Activated CD8-positive, alpha-beta memory T cell treated with anti-CD3 and anti-CD28 coated beads for 48 hours (primary cell): Measurements from ENCODE around the gene TM9SF4.

Experiments
- DNase-seq, 3 experiments: peaks; one replicate each; pipeline ENCODE4 v3.0.0-alpha.2; 2020; ENCODE audit warnings: low read depth in 2 of 3, low spot score in 2 of 3

The TM9SF4 gene

DNA sequence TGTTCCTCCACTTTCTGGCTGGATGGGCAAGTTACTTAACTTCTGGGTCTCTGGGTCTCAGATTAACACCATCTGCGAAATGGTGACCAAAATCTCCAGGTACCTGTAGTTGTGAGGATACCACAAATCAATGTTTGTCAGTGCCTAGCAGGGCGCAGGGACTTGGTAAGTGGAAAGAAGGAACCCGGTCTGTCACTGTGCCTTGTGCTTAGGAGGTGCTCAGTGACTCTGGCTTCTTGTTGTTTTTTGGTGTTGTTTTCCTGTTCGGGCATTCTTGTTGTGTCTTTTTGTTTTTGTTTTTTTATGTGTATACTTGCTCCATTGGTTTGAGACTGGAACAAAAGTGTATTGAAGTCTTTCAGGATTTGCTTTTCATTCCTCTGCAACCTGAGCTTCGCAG lies 17.8 kb downstream of the TM9SF4 start:
- no peak for DNase-seq

DNA sequence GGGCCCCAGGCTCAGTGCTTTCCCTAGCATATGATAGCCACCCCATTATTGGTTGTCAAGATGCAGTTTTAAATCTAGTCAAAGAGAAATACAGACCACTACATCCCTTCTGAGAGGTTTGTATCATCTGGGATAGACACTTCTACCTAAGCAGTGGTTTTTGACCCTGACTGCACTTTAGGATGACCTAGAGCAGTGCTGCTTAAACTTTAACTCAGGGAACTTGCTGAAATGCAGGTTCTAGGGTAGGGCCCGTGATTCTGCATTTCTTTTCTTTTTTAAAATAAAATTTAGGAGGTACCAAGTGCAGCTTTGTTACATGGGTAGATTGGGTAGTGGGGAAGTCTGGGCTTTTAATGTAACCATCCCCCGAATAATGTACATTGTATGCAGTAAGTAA lies 18.7 kb downstream of the TM9SF4 start:
- DNase-seq = no peak

DNA sequence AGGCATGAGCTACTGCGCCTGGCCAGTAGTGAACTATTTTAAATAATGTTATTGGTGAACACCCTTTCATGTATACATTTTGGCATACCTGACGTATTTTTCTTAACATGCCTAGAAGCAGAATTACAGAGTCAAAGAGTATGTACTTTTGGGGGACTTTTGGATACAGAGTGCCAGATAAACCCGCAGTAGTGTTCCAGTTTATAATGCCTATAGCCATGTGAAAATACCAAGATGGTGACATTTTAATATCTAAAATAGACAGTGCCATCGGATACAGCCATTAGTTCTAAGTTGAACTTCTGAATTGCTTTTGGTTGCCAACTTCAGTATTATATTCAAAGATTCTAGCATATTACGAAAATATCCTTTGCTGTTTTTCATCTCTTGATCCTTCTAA lies 20.3 kb downstream of the TM9SF4 start:
- DNase-seq = no peak

DNA sequence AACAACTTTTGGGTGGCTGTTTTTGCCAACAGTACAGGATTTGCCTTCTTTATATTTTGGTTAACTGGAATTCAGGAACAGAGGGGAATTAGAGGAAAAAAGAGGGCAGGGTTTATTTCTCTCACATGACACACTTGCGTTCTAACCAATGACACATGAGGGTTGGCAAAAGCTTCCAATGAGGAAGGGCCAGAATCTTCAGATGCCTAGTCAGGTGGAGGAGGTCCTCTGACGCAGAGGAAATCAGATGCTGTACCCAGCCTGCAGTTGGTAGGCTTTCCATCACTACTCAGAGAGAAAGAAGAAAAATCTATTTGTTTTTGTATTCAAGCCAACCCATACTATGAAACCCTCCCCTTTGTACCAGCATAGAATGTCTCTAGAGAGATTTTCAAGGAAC lies 20.8 kb downstream of the TM9SF4 start:
- no peak for DNase-seq

DNA sequence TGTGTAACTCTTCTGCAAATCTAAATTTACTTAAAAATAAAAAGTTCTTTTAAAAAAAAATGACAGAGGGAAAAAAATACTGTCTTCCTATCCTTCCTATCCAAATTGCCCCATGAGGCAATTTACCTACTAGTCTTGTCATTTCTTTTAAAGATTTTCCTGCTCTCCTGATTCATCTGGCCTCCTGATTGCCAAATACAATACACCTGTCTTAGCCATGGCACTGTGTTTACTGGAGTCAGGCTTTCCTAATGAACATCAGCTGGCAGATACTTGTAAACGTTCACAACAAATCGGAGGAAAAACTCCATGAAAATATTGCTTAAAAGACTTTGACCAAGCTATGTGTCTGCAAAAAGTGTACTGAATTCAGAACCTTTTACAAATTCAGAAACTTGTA lies 21.5 kb downstream of the TM9SF4 start:
- no peak for DNase-seq

DNA sequence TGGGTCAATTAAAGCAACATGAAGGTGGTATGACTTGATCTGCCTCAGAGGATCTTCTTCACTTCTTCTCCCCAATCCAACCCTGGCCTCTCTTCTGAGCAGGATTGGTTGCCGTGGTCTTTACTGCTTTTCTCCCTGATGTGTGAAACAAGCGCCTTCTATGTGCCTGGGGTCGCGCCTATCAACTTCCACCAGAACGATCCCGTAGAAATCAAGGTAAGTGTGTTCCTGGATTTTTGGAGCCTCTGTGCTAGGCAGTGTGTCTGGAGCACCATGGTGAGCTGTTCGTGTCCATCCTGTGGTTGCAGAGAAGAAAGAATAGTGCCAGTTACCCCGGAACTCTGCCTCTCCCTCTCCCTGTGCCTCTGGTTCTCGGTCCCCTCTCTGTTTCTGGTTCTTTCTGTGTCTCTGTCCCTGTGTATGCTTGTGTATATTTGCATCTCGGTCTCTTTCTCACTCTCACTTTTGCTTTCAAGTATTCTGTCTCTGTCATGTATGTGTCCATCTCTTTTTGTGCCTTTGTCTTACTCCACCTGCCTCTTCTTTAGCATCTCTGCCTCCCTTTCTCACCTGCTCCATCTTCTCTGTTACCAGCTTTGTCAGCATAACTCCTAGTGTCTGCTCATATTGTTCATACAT lies 23.5 kb downstream of the TM9SF4 start:
- DNase-seq = no peak

DNA sequence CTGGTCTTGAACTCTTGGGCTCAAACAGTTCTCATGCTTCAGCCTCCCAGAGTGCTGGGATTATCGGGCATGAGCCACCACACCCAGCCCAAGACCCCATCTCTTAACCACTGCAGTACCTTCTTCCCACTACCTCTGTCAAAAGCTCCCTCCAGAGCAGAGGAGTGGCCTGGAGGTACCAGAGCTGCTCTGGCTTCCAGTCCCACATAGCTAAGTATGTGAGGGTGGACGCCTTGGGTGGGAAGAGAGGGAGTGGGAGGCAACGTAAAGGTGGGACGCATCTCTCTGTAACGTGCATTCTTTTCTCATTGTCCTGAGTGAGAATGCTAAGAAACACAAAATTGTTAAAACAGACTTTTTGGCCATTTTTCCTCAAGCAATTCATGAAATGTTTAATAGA lies 24.5 kb downstream of the TM9SF4 start:
- DNase-seq = no peak

DNA sequence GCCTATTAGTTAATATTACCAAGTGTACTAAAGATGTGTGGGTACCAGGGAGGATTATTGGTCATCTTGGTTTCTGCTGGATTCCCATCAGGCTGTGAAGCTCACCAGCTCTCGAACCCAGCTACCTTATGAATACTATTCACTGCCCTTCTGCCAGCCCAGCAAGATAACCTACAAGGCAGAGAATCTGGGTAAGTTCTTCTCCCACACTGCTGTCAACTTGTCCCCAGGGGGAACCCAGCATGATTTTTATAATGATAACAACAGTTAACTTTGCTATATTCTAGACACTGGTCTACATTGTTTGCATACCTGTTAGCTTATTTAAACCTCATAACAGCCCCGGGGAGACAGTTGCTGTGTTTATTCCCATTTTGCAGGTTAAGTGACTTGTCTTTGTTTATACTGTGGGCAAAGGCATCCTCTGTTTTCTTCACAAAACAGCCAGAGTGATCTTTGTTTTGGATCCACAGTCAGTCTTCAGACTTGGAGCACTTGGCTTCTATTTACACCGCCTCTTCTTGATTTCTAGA lies 26.5 kb downstream of the TM9SF4 start:
- DNase-seq = no peak

DNA sequence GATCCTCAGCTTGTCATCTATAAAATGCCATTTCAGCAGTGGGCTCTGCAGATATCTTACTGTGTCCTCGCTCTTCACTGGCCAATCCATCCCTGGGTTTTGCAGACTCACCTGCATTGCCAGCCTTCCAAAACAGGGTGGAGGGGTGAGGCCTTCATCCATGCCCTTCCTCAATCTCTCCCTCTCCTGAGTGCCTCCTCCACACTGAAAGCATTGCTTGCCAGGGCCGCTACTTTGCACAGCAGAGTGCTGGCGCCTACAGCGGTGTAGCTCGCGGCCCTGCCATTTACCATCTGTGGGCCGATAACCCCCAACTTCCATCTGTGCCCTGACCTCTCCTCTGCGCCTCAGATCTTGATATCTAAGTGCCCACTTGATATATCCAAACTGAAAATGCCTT lies 29.4 kb downstream of the TM9SF4 start:
- no peak for DNase-seq

DNA sequence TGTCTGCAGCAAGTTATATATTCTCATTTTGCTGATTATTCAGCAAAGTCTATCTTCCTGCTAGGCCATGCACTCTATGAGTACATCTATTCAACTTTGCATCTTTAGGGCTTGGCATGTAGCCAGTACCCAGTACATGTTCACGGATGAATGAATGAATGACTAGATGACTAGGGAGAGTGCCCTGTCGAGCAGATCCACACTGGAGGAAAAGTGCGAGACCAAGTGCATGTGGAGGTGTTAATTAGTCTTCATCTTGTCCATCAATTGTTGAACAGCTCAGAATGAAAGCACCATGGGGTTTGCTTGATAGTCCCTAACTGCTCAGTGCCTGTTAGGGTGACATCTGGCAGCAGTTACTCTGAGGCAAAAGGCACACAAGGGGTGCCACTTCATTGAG lies 30.4 kb downstream of the TM9SF4 start:
- DNase-seq = no peak

DNA sequence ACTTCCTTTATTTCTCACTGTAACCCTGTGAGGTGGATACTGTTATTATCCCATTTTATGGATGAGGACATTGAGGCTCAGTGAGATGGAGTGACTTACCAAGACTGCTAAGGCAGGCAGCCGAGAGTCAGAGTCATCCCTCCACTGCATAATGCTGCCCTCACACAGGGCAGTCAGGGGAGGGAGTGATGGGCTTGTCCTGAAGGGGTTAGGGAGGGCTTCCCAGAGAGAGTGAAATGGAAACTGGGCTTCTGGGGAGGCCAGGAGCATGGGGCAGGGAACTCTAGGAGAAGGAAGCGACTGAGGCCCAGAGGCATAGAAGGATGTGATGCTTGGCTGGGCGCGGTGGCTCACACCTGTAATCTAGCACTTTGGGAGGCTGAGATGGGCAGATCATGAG lies 31.1 kb downstream of the TM9SF4 start:
- DNase-seq = no peak

DNA sequence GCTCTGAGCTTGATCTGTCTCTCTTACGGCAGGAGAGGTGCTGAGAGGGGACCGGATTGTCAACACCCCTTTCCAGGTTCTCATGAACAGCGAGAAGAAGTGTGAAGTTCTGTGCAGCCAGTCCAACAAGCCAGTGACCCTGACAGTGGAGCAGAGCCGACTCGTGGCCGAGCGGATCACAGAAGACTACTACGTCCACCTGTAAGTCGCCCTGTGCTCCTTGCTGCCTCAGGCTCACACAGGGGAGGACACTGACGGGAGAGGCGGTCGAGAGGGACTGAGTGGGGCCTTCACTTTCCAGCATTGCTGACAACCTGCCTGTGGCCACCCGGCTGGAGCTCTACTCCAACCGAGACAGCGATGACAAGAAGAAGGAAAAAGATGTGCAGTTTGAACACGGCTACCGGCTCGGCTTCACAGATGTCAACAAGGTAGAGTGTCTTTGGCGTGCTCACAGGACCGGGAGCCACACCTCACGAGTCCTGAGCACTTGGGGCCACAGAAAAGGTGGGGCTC lies 32.0 kb downstream of the TM9SF4 start:
- no peak for DNase-seq

DNA sequence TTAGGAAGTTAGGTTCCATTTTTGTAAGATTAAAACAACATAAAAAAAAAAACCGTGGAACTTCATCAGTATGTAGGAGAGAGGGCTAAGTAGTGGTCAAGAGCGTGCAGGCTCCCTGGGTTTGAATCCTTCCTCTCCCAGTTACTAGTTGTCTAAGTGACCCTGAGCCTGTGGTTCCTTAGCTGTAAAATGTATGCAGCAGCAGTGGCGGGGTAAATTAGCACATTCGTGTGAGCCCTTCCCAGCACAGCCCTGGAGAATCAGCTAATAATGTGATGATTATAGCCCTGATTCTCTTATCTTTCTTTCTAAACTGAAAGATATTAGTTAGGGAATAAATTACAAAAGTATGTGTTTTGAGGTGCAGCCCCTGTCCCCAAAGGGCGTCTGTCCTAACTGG lies 32.6 kb downstream of the TM9SF4 start:
- DNase-seq = no peak

DNA sequence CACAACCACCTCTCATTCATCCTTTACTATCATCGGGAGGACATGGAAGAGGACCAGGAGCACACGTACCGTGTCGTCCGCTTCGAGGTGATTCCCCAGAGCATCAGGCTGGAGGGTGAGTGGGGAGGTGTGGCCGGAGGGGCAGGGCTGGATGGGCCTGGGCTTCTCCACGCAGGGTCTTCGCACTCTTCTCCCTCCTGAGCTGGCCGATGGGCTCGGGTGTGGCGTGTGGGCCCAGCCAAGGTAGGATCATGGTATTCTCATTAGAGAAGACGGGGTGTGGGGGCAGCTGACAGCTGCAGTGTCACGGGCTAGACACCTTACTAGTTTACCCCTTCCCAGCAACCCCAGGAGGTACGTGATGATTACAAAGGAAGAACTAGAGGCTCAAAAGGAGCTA lies 33.5 kb downstream of the TM9SF4 start:
- DNase-seq = no peak

DNA sequence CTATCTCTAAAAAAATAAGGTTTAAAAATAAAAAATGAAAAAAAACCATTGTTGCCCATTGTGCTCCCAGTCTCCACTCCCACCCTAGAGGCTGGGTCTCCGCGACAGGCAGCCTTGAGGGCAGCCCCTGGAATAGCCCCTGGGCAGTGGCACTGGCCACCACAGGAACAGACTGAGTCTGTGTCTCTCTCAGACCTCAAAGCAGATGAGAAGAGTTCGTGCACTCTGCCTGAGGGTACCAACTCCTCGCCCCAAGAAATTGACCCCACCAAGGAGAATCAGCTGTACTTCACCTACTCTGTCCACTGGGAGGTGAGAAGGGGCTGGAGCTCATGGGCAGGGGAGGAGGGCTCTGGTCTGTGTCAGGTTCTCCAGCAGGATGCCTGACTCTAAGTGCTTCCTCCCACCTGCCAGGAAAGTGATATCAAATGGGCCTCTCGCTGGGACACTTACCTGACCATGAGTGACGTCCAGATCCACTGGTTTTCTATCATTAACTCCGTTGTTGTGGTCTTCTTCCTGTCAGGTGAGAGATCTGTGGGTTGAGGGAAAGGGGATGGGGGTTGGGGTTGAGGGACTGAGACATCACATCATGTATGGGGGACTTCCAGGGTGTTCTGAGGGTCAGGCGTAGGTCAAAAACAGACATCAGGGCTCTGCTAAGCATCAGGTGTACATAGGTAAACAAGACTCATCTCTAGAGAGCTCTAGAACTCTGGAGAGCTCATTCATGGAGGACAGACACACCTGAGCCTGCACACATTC lies 35.6 kb downstream of the TM9SF4 start:
- DNase-seq = no peak

DNA sequence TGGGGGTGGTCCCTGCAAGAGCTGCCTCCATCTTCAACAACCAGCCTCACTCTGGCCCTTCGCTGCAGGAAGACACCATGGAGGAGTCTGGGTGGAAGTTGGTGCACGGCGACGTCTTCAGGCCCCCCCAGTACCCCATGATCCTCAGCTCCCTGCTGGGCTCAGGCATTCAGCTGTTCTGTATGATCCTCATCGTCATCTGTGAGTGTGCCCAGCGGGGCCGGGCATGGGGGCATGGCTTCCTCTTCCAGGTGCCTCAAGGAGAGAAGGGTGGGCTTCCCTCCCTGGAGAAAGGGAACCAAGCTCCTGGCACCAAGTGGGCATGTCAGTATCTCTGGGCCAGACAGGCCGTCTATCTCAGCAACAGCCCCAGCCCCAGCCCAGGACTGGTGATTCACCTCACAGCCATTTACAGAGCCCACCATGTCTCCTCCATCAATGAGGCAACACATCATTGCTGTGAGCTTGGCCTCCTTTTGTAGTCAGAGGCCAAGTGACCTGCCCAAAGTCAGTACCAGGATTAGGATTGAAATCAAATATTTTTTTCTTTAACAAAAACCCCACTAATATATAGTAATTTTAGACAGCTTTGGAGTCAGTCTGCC lies 40.2 kb downstream of the TM9SF4 start:
- no peak for DNase-seq

DNA sequence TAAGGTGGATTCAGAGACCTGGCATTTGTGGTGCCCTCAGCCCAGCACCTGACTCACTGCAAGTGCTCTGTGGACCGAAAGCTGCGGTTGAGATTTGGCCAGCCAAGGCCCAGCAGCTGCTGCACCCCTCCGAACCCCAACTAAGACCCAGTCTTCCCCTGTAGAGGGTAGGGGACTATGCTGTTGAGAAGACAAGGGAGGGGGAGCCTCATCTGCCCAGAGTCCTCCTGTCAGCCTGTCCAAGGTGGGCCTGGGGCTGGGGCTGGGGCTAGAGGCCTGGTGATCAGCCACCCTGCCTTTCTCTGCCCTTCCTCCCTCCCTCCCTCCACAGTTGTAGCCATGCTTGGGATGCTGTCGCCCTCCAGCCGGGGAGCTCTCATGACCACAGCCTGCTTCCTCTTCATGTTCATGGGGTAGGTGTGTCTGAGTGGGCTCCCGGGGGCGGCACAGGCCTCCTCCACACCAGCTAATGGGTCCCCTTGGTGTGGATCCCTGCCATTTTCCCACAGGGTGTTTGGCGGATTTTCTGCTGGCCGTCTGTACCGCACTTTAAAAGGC lies 40.9 kb downstream of the TM9SF4 start:
- no peak for DNase-seq

DNA sequence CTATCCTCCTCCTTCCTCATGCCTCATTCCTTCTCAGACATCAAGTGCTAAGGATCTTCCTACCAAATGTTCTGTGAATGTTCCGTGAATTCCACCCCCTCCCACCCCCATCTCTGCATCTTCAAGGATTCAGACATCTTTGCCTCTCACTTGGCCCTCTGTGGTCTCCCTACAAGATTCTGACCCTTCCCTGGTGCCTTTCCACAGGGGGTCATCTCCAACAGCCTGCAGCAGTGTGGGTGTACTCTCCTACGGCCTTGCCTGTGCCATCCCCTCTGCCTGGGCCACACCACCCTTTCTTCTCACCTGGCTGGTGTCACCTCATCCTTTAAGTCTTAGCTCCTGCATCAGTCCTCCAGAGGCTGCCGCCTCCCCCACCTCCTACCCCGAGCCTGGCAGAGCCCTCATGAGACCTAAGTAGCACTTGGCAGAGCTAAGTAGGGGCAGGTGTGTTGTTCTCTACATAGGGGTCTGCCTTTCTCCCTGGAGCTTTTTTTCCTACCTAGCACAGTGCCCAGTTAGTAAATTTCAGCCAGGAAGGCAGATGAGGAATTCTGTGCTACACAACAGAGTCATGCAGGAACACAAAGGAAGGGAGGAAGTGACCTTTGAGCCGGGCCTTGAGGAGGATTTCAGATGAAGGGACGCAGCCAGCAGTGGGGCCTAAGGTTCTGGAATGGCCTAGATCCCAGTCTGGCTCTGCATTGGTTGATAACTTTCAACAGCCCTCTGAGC lies 43.1 kb downstream of the TM9SF4 start:
- DNase-seq = no peak

DNA sequence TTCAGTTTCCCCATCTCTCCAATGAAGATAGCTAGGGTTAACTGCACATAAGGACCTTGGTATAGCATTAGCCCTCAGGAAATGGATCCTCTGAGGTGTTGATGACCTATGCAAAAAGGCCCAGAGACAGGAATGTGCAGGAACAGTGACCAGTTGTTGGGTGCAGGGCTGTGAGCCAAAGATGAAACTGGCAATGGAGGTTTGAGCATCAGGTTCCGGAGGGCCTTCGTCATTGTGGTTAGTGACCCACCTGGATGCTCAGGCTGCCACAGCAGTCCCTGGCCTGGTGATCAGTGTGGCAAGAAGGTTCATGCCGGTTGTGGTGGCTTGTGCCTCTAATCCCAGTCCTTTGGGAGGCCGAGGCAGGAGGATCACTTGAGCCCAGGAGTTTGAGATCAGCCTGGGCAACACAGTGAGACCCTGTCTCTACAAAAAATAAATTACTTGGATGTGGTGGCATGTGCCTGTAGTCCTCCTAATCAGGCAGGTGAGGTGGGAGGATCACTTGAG lies 43.7 kb downstream of the TM9SF4 start:
- DNase-seq = no peak

DNA sequence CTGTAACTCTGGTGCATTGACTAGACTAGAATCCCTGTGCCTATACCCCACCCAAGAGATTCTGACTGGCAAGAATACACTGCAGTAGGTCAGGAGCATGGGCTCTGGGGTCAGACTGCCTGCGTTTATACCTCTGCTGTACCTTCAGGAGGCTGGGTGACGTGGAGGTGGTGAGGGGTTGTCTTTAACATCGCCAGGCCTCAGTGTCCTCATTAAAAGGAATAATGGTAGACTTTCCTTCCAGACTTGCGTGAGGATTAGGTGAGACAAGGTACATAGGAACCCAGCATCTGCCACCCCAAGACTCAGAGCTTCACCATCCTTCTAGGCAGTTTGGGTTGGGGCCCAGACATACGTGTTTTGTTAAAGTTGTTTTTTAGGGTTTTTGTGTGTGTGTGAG lies 44.3 kb downstream of the TM9SF4 start:
- no peak for DNase-seq
